CD4-positive, alpha-beta T cell treated with Interleukin-15 for 1 hour (primary cell): ENCODE measurements around the gene RABL6.
A peak's percentile ranks its signal among the peaks of the same experiment; 100 is the strongest.
"Not testable (repeated sequence)": the region's sequence is repeated elsewhere in the genome, so short reads cannot be mapped to it uniquely, and the experiment has no call there.

ENCODE experiments used
- DNase-seq: peaks from one replicate; pipeline ENCODE4 v3.0.0-alpha.2; 2020

Gene RABL6

GRCh38 chr9:136860933-136861873, 53.5 kb downstream of the RABL6 start:
- no peak for DNase-seq

- DNase-seq, result no peak
Observed at GRCh38 chr9:136861874-136862457, 54.2 kb downstream of the RABL6 start.

- DNase-seq, result peak; percentile 15
Observed at GRCh38 chr9:136862849-136863622, 55.3 kb downstream of the RABL6 start.

- DNase-seq, result peak; percentile 10
Observed at GRCh38 chr9:136863623-136864273, 56.0 kb downstream of the RABL6 start.

GRCh38 chr9:136865041-136865767, 57.5 kb downstream of the RABL6 start:
- peak; percentile 13 for DNase-seq

GRCh38 chr9:136865768-136866103, 58.0 kb downstream of the RABL6 start:
- DNase-seq, result no peak

GRCh38 chr9:136866898-136867421, 59.2 kb downstream of the RABL6 start:
- DNase-seq, result not testable (repeated sequence)

GRCh38 chr9:136867480-136867879, 59.7 kb downstream of the RABL6 start:
- no peak for DNase-seq

GRCh38 chr9:136867917-136868316, 60.2 kb downstream of the RABL6 start:
- no peak for DNase-seq

GRCh38 chr9:136868644-136869043, 60.9 kb downstream of the RABL6 start:
- no peak for DNase-seq

- not testable (repeated sequence) for DNase-seq
Observed at GRCh38 chr9:136869611-136870010, 61.9 kb downstream of the RABL6 start.

GRCh38 chr9:136875155-136875554, 67.4 kb downstream of the RABL6 start:
- no peak for DNase-seq

- DNase-seq, result no peak
Observed at GRCh38 chr9:136876476-136876875, 68.7 kb downstream of the RABL6 start.

GRCh38 chr9:136880651-136881050, 72.9 kb downstream of the RABL6 start:
- no peak for DNase-seq

GRCh38 chr9:136881691-136882108, 74.0 kb downstream of the RABL6 start:
- no peak for DNase-seq

- DNase-seq, result peak; percentile 86
Observed at GRCh38 chr9:136882109-136882946, 74.6 kb downstream of the RABL6 start.

- DNase-seq, result not testable (repeated sequence)
Observed at GRCh38 chr9:136882947-136883283, 75.2 kb downstream of the RABL6 start.

- not testable (repeated sequence) for DNase-seq
Observed at GRCh38 chr9:136883670-136884069, 75.9 kb downstream of the RABL6 start.

- peak; percentile 98 for DNase-seq
Observed at GRCh38 chr9:136885950-136886578, 78.3 kb downstream of the RABL6 start, which contains the start of gene TRAF2. Gene TRAF2 (plus strand): TSS chr9:136886516. CDS start chr9:136898741, 12,225 bp downstream.
